Activated T-cell treated with anti-CD3 and anti-CD28 coated beads for 1 hour (primary cell): Measurements from ENCODE around the gene UBA6.
"Not testable (repeated sequence)": the region's sequence is repeated elsewhere in the genome, so short reads cannot be mapped to it uniquely, and the experiment has no call there.

Experiments
- DNase-seq: peaks from one replicate; pipeline ENCODE4 v3.0.0-alpha.2; 2020; ENCODE audit warnings: low read depth

UBA6 gene

DNA sequence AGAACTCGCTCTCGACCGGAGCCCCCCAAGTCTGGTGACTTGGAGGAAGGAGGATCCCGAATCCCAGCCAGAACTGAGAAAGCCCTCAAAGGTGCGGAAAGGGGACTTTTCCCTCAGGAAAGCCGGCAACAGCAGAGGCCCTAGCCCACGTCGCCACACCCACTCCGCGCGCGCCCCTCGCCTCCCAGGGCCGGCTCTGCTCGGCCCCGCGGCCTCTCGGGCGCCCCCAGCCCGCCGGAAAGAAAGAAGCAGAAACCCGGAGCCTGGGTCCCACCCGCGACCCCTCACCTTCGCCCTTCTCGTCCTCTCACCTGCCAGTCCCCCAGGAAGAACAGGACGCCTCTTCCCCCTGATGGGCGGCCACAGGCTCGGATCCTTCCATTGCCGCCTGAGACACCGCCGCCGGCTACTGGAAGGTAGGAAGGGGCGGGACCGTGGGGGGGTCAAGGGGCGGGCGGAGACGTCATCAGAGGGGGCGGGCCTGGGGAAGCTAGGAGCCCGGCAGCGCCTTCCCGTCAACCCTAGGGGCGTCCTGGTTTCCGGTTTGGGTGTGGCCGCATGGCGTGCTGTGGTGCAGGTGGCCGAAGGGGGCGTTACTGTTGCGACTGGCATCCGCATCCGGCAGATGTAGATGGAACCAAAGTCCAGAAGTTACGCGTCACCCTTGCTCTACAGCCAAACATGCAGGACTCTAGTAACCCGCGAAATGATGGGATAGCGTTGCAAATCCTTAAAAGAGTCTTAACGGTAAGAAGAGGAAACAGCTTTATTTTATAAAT lies at the start of gene UBA6:
TSS of gene UBA6 (minus strand) at position 418 of the 779 bp plus-strand sequence. CDS start at position 382, 36 bp downstream.
- DNase-seq: peak; percentile 91

DNA sequence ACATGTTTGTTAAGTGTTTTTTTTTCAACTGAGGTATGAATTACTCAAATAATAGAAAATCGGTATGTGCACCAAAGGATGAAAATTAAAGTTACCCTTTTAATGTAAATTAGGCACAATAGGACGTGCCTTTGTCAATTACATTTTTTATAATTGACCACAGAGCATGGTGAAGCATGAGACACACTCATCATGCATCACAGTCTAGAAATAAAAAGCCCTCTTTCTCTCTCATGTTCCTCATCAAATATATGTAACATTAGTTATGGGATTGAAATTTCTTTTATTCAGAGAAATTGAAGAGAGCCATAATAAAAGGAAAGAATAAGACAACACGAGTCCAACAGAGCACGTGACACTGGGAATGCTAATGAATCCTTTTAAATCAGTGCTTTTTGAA lies 49.7 kb upstream of the UBA6 start:
- no peak for DNase-seq

DNA sequence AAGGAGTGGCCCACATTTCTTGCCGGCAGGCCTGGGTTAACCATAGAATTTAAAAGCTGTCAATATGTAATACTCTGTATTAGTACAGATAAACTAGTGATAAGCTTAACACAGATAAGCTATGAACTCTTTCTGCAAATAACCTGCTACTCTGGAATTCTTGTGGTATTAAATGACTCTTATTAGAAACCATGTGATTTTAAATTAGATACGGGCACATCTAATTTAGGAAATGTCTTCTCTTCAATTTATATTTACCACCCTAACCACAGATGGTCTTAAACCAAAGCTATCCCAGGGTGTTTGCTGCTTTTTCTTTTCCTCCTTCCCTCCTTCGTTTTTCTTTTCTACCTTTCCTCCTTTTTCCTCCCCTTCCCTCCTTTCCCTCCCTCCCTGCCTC lies 48.3 kb upstream of the UBA6 start:
- no peak for DNase-seq

DNA sequence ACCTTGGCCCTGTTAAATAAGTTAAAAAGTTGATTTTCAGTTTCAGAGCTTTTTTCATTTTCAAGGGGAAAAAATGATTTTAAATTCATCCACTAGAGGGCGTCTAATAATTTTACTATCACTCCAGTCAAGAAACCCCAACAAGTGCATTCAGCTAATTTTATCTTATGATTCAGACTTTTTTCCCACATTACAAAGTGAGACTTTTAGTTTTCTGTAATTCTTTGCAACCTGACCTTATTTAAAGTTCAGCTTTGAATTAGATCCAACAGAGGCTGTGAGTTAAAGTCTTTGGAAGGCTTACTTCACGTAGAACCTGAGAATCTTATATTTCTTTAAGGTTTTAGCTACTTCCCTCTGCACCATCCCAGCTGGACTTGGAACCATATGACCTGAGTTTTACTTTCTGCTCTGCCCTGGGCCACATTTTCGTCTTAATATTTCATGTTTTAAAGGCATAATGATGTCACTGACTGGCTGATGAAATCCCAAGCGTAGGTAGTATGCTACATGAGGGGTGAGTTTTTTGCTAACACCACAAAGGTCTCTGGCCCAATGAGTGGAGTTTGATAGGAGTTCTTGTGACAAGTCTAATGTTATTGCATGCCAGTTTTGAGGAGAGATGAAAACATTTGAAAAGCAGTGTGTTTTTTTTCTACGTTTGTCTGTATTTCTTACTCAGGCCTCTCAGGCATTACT lies 46.0 kb upstream of the UBA6 start:
- DNase-seq: no peak

DNA sequence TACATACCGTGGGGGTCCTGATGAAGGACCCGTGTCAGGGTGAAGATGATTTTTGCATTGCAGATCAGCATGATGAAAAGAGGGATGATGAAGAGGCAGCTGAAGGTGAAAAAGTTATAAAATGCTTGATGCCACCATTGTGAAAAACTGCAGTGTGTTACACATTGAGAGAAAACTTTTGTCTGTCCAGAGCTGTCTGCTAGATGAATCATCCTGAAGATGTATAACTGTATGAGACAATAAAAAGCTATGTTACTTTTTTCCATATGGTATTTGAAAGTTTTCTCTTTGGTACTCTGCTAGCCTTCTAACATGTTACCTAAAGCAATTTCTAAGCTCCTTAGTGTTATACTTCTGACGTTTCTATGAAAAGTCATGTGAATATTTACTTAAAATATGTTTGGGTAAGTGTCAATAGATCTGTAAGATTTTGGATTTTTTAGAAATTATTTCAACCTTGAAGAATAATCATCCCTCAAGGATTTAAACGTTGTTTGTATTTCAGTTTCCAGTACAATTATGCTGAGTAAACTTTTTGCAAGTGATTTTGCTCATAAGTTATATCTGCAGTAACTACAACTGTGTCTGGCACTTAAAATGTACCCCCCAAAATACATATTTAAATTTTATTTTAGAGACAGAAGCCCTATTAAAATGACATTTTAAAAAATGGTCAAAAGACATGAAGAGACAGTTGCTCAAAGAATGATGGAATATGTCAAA lies 43.8 kb upstream of the UBA6 start:
- no peak for DNase-seq

DNA sequence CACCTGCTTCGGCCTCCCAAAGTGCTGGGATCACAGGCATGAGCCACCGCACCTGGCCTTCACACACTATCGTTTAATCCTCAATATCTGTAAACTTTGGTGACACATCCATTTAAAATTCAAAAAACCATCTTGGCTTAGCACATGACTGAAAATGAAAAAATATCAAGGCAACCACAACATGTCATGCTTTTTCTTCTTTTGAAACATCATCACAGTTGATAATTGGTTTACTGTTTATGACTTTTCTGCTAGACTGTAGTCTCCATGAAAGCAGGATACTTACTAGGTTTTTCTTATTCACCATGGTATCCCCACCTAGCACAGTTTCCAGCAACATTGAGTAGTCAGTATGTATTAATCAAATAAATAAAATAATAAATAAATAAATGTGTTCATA lies 42.2 kb upstream of the UBA6 start:
- no peak for DNase-seq

DNA sequence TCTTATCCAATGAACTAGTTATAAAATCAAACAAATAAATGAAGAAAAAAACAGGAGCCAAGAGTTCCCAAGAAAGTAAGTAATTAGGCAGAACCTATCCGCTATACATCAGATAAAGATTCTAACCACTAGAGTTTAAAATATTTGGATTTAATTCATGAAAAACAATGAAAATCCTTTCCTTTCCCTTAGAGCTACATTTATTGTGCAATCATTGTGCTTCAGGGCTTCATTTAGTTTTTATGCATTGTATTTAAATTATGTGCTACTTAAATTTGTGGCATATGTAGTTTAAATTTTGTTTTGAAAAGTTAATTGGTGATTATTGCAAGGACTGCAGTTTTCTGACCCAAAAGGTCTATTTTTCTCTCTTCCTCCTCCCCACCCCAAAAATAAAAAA lies 35.3 kb upstream of the UBA6 start:
- no peak for DNase-seq

DNA sequence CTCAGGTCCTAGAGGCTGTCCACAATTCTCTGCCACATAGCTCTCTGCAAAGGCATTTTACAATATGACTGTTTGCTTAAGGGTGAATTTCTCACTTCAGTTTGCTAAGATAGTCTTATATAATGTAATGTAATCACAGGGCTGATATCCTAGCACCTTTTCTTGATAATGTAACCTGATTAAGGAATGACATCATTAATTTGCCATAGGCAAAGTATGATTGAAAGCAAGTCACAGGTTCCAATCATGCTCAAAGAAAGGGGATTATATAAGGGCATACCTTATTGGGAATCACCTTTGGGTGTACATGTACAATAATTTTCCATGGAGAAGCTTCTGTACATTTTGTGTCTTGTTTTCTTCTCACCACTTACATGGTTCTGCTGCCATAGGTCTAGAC lies 34.4 kb upstream of the UBA6 start:
- DNase-seq: no peak

DNA sequence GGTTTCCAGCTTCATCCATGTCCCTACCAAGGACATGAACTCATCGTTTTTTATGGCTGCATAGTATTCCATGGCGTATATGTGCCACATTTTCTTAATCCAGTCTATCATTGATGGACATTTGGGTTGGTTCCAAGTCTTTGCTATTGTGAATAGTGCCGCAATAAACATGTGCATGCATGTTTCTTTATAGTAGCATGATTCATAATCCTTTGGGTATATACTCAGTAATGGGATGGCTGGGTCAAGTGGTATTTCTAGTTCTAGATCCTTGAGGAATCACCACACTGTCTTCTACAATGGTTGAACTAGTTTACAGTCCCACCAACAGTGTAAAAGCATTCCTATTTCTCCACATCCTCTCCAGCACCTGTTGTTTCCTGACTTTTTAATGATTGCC lies 29.6 kb upstream of the UBA6 start:
- DNase-seq: not testable (repeated sequence)

DNA sequence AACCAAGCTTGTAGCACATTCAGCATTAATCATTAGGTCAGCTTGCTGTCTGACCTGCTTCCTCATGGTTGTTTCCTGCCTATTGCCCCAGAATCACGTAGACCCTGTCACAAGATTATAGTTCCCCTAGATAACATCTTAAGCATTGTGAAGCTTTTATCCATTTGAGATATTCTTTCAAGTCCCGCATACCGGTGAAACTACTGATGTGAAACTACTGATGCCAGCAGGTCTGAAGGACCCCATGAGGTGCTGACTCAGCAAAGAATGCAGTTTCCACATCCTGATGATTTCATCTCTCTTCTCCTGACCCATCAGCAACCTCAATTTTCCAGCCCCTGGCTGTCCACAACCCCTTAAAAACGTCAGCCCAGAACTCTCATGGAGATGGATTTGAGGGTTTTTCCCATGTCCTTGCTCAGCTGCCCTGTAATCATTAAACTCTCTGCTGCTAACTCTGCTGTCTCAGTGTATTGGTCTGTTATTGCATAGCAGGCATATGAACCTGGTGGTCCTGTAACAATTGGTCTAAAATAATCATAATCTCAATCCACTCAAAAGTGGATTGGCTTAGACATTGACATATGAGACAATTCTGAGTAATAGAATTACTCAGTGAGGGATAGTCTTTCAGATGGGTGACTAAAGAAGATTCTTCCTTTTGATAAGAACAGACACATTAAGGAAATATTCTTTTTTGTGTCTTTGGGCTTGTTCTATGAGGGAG lies 26.3 kb upstream of the UBA6 start:
- no peak for DNase-seq

DNA sequence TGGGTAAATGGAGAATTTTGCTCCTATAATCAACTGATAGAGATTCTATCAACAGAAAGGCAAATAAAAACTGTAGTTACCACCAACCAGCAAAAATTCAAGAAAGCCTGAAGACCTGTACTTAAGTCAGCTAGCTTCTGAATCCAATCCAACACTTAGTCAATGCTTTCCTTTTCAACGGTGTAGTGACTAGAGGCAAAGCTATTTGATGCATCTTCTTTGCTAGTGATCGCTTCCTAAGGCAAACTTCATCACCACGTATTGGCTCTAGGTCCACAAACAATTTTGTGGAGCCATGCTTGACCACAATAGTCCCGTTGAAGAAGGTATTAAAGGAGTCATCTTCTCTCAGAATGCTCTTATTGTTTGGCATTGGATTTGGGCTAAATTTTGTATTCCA lies 25.0 kb upstream of the UBA6 start:
- DNase-seq: no peak

DNA sequence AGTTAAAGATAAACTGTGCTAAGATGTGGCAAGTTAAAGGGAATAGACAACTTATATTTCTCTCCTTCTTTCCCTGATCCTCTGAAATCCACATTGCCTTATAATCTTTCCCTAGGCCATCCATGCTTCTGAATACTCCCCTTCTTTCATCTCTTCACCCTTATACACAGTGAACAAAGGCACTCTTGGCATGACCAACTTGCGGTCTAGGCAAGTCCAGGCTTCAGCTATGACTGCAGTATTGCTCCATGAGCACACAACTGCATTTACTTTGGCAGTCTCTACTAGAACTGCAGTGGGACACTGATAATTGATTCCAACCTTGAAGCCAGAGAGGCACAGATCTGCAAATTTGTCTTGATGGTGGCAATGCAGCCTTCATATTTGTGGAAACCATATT lies 24.2 kb upstream of the UBA6 start:
- DNase-seq: no peak

DNA sequence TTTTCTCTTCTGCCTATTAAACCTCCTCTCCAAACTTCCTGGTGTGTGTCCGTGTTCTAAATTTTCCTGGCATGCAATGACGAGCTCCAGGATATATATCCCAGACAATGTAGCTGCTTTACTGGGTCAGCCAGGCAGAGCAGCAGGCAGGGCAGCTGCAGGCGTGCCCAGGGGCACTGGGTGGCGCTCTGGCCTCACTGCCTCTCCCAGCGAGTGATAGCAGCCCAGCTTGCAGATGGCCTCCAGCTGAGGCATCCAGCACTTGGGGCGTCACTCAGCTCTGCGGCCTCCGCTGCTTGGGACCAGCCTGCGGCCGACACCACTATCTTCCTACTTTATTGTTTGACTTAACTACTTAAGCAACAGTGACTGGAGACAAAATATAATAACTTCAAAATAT lies 23.0 kb upstream of the UBA6 start:
- DNase-seq: no peak

DNA sequence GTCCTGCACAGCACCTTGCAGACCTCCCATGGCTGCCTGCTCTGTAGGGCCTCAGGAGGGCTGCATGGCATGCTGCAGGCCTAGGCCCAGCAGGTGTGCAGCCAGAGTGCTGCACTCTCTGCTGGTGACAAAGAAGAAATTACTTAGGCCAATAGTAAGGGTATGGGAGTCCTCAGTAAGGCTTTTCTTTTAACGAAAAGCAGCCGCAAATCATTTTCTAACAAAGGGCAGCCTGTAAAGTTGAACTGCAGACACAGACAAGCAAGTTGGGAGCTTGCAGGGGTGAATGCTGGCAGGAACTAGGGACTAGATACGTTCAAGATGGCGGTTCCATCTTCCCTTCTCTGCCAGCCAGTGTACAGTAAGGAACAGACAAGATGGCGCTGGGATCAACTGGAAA lies 22.4 kb upstream of the UBA6 start:
- no peak for DNase-seq

DNA sequence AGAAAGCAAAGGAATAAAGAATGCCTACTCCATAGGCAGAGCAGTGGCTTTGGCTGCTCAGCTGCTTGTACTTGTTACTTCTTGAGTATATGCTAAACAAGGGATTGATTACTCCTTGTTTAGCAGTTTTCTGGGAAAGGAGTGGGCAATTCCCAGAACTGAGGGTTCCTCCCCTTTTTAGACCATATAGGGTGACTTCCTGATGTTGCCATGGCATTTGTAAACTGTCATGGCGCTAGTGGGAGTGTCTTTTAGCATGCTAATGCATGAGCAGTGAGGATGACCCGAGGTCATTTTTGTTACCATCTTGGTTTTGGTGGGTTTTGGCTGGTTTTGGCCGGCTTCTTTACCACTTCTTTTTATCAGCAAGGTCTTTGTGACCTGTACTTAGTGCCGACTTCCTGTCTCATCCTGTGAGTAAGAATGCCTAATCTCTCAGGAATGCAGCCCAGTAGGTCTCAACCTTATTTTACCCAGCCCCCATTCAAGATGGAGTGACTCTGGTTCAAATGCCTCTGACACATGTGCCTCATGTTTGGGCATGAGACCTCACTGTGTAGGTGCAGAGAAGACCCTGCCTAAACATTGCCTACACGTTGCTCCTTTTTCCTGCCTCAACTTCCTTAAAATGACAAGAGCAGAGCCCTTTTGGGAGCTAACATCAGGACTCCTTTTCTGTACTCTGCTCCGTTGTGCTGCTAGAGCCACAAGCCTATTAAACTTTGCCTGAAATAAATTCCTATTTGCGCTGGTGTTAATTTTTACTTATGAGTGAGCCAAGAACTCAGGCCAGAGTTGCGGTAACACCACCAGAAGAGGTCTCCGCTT lies 21.0 kb upstream of the UBA6 start:
- no peak for DNase-seq

DNA sequence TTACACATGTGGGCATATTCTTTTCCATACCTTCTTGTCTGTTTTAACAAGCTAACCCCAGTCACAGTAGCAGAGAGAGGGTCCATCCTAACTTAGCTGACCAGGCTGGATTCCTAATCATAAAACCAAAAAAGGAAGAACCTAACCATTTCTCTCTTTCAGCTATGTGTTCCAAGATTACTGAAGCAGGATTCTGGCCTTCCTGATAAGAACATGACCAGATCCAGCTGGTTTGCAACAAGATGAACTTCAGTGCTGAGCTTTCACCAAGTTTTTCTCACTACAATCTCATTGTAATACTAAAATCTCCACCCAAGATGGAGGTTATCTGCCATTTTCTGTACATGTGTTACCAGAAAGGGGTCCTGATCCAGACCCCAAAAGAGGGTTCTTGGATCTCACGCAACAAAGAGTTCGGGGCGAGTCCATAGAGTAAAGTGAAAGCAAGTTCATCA lies 20.4 kb upstream of the UBA6 start:
- no peak for DNase-seq

DNA sequence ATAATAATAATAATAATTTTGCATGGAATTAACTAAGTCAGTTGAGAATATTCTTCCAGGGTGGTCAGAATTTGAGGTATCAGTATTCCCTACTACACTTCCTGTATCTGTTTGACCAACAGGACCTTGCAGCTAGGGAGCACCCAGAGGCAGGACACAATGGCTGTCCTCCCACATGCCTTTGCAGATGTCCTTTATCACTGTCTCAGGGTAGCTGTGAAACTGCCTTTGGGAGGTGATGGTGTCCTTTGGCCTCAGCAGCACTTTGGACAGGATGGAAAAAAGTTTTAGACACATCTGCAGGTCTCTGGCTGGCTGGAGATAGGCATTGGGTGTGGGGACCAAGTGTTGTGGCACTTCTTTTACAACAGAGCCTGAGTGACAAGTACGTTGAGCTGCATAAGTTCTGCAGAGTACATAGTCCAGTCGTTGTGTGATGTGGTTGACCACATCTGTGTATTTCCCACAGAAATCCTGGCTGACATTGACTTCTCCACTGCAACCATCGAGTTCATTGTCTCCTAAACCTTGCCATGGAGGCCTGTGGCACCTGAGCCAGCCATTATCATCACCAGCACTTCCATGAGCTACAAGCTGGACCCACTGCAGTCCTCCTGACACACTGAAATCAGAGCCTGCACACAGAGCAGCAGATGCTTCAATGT lies 19.1 kb upstream of the UBA6 start:
- no peak for DNase-seq

DNA sequence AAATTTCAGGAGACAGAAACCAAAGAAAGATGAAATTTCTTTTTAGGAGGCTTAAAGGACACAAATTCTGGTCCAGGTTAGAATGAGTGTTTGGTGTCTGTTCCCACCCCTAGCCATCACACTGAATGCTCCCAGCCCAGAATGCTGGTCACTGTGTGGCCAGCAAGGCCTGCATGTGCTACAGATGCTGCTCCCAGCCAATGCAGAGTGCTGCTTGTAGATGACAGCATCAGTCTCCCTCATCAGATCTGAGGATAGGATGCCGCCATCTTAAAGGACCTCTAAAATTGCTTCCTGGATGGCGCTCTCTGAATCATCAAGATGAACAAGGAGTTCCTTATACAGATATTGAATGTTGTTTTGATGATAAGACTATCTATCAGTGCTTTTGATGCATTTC lies 17.9 kb upstream of the UBA6 start:
- no peak for DNase-seq

DNA sequence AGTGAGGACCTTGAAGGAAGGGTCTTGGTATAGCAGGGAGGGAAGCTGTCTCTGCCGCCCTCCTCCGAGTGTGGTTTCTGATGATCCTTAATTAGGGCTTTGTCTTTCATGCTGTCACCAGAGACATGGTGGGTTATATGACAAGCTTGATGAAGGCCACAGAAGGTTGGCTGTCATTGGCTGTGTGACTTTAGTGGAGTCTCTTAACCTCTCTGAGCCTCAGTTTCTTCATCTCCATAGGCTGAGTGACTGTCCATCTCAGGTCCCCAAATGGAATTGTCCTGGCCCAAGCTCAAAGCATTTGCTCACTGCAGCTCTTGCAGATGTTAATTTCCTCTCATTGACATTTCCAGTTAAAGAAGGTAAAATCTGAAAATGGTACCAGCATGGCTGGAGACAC lies 16.6 kb upstream of the UBA6 start:
- DNase-seq: no peak

DNA sequence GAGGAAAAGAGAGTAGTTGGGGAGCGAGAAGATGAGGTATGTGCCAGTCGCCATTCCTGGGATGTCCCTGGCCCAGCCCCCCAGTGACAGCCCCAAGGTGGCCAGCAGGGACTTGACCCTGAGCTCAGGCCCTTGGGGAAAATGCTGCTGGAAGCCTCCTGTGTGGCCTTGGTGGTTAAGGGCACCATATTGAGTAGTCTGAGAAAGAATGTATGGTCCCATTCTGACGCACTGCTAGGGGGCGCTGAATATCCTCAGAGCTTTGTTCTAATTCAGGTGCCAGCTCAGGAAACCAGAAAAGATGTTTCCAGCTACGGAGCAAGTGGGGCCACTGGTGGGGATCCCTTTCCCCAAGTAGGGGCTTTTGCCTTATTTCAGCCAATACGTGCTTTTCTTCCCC lies 14.0 kb upstream of the UBA6 start:
- no peak for DNase-seq

DNA sequence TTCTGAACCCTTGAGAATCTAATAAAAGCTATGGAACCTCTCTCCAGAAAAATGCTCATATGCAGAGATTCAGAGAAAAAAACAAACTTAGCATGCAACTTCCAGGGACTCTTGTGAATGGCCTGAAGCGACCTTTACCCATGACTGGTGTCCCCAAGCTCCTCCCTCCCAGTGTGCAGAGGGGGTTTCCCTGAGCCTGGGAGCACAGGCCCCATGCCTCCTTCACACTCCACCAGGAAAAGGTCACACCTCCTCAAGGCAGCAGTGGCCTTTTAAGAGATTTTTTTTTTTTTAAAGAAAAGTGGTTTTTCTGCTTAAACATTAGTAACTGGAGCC lies 13.3 kb upstream of the UBA6 start:
- DNase-seq: no peak
